Right lobe of liver (tissue), 4 donors: ENCODE results near the gene VPS11.

Experiments used
- CTCF ChIP-seq, 4 donors: fragments of 200-600 bp in 3 of 4; fragments of 450-650 bp in 1 of 4; IDR thresholded peaks; one replicate each; pipeline versions ENCODE4 v1.5.1 to v1.8.0; 2016 to 2022; ENCODE audit warnings: antibody characterized with exemption in 4 of 4, mild to moderate bottlenecking in 2 of 4
- POLR2A ChIP-seq: fragments of 450-650 bp; IDR thresholded peaks from one replicate; pipeline ENCODE4 v1.6.1; 2017; ENCODE audit warnings: antibody characterized with exemption, mild to moderate bottlenecking
- donor health status: DM: no; HTN: no; CAD: no.
- donor health status: DM: no; HTN: no; CAD: no.
- donor health status: DM: no; HTN: yes; CAD: no.

GRCh38 chr11:119111361-119111925 is 43.8 kb downstream of the VPS11 start:
- TF ChIP-seq POLR2A (no peak), CTCF (IDR thresholded peaks at IDR 0.05) (no peak)
